Mucosa of descending colon (tissue), 3 donors: ENCODE results near the gene ECHDC3. TPM values are rescaled to one million over a fixed set of nuclear protein-coding genes. Genes with fewer than 3 reads are reported as not detected.

ENCODE experiments used
- ATAC-seq: fragments of 200-7000 bp; cut with Tn5 transposase; one replicate; pipeline ENCODE4 v1.9.1; 2020; ENCODE audit warnings: mild to moderate bottlenecking, moderate library complexity
- DNase-seq, 3 donors: peaks; one replicate each; pipeline ENCODE4 v3.0.0-alpha.2; 2020
- H3K36me3 ChIP-seq: fragments of 200-600 bp; one replicate; pipeline ENCODE4 v1.8.0; 2021; ENCODE audit warnings: low read depth, mild to moderate bottlenecking
- H3K4me1 ChIP-seq: fragments of 200-600 bp; one replicate; pipeline ENCODE4 v1.8.0; 2021; ENCODE audit warnings: low read depth, mild to moderate bottlenecking
- H3K4me3 ChIP-seq: fragments of 200-600 bp; one replicate; pipeline ENCODE4 v1.8.0; 2021; ENCODE audit warnings: mild to moderate bottlenecking
- H3K9me3 ChIP-seq: fragments of 200-600 bp; one replicate; pipeline ENCODE4 v1.8.0; 2021; ENCODE audit warnings: mild to moderate bottlenecking
- CTCF ChIP-seq: fragments of 200-600 bp; IDR thresholded peaks from one replicate; pipeline ENCODE4 v1.8.0; 2022; ENCODE audit warnings: antibody characterized with exemption, mild to moderate bottlenecking
- intact Hi-C, 2 donors: fragments of 100-400 bp; cut with DNase I in 1 of 2; cut with micrococcal nuclease in 1 of 2; formaldehyde crosslinking; loops; one replicate each; pipeline versions ENCODE4 v1.11.0 to v1.11.1; 2022; cut with DNase I, micrococcal nuclease
- total RNA-seq, 3 donors: library from RNA; stranded (reverse); fragmentation: NEBNext Ultra II Directional in 2 of 3; extraction: Animal tissue kit (Norgen Biotek cat#: 25700) in 2 of 3; gene quantifications; one replicate each; pipeline versions ENCODE4 v1.2.1 to v1.2.4, GENCODE V29; 2021 to 2023
- donor health status: DM: no; HTN: no; CAD: no; lungs with moderate emphysema.
- donor health status: DM: no; HTN: no; CAD: no.
- donor health status: DM: no; HTN: yes; CAD: no.

Gene ECHDC3
- total RNA-seq, 3 donors from 2014 or later: 0.43 to 9.4 (median 1.3) TPM

DNA sequence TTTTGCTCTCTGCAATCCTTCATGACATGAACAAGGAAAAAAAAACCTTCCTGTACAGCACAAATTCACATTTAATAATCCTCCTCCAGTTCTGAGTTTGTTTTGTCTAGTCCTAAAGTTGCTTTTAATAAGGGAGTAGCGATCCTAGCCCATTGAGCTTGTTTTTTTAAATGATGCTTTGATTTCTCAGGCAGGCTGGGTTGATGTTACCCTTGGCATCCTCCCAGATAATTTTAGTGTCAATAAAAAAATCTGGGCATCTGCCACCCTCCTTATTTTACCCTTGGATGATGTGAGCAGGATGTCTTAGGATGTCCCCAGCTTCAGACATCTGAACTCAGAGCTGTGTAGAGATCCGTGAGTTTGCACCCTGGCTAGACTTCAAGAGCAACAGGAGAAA is 47.1 kb downstream of the ECHDC3 start:
- no peak for DNase-seq
- intact Hi-C loops: loop anchor here in 1 of 2 donors (5.0 kb wide), 1 partner anchor 198 kb away; no protein-coding TSS in a partner anchor

DNA sequence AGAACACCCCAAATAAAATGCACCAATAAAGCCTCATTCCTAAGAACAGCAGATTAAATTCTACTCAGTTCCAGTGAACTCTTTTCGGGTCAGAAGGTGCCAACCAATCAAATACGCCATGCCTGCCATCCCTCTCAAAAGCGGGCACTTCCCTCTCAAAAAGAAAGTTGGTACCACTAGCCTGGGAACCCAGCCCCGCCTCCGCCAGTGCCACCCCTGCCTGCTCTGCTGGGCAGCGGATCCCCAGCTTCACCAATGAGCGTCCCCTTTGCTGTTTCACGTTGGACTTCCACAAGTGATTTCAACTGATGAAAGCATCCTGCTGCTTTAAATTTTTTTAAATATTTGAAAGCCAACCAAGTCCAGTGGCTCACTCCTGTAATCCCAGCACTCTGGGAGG is 47.8 kb downstream of the ECHDC3 start:
- no peaks in the 10 kb centered on the region for H3K9me3 ChIP-seq
- no peaks in the 10 kb centered on the region for H3K4me1 ChIP-seq
- no peak for TF ChIP-seq CTCF
- intact Hi-C loops: loop anchor here in 1 of 2 donors (5.0 kb wide), 1 partner anchor 197 kb away; no protein-coding TSS in a partner anchor
- H3K4me3 ChIP-seq: no peak overlapping the region
- DNase-seq: no peak
- ATAC-seq: no peak
- H3K36me3 ChIP-seq: no peaks in the 10 kb centered on the region

More for the DNA sequence above, 47.1 kb downstream of the ECHDC3 start:
- Histone ChIP-seq H3K9me3 (no peaks in the 10 kb centered on the region), H3K4me3 (no peak overlapping the region), H3K36me3 (no peaks in the 10 kb centered on the region), H3K4me1 (no peaks in the 10 kb centered on the region)
- no peak for TF ChIP-seq CTCF
- no peak for ATAC-seq

GRCh38 chr10:11793762-11794479 is 51.7 kb downstream of the ECHDC3 start:
- DNase-seq (no peak), ATAC-seq (no peak)
- TF ChIP-seq CTCF: no peak
- intact Hi-C loops: no loop called here
- Histone ChIP-seq H3K4me1 (no peaks in the 10 kb centered on the region), H3K4me3 (no peak overlapping the region), H3K9me3 (no peaks in the 10 kb centered on the region), H3K36me3 (no peaks in the 10 kb centered on the region)

- no peaks in the 10 kb centered on the region for H3K9me3 ChIP-seq
- intact Hi-C loops: no loop called here
- no peaks in the 10 kb centered on the region for H3K4me1 ChIP-seq
- DNase-seq (no peak), ATAC-seq (no peak)
- H3K36me3 ChIP-seq: no peaks in the 10 kb centered on the region
- no peak overlapping the region for H3K4me3 ChIP-seq
- no peak for TF ChIP-seq CTCF
These were observed 52.4 kb downstream of the ECHDC3 start for GRCh38 chr10:11794566-11794965.

DNA sequence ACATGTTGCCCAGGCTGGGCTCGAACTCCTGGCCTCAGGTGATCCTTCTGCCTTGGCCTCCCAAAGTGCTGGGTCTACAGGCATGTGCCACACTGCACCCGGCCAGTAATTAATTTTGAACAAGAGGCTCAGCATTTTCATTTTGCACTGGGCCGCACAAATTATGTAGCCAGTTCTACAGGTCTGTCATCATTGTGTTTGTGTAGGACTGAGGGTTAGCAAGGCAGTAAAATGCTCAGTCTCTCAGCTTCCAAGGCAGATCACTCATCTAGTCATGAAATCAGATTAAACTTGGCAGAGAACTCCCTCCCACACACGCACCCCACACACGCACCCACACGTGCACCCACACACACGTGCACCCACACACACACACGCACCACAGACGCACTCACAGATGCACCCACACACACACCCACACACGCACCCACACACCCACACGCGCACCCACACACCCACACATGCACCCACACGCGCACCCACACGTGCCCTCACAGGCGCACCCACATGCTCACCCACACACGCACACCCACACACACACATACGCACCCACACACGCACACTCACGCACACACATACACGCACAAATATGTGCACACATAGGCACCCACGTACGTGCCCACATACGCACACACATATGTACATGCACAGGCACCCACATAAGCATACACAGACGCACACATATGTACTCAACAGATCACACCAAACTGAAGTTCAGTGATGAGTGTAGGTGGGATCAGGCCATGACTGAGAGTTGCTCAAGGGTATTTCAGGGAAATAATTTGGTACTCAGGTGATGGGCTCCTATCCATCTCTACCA is 53.1 kb downstream of the ECHDC3 start:
- no peaks in the 10 kb centered on the region for H3K9me3 ChIP-seq
- ATAC-seq: no peak
- H3K36me3 ChIP-seq: no peaks in the 10 kb centered on the region
- DNase-seq: no peak
- TF ChIP-seq CTCF: no peak
- H3K4me3 ChIP-seq: no peak overlapping the region
- intact Hi-C loops: no loop called here
- no peaks in the 10 kb centered on the region for H3K4me1 ChIP-seq
